Fibroblast of pulmonary artery (primary cell): ENCODE results near the gene WDR86.

ENCODE experiments used
- DNase-seq: peaks from one replicate; pipeline ENCODE4 v3.0.0-alpha.2; 2010; ENCODE audit warnings: low read depth
- H3K4me3 ChIP-seq: replicated peaks from 2 replicates; pipeline ENCODE4 v1.5.1; 2011; ENCODE audit warnings: low read depth, mild to moderate bottlenecking, control low read depth, low read length, moderate library complexity
- TF ChIP-seq, protein P1 (sequence below): IDR thresholded peaks from 2 replicates; pipeline ENCODE4 v1.5.1; 2011; ENCODE audit warnings: mild to moderate bottlenecking, control low read depth, low read length, inconsistent platforms; ENCODE audit errors: missing control alignments

WDR86 gene

DNA sequence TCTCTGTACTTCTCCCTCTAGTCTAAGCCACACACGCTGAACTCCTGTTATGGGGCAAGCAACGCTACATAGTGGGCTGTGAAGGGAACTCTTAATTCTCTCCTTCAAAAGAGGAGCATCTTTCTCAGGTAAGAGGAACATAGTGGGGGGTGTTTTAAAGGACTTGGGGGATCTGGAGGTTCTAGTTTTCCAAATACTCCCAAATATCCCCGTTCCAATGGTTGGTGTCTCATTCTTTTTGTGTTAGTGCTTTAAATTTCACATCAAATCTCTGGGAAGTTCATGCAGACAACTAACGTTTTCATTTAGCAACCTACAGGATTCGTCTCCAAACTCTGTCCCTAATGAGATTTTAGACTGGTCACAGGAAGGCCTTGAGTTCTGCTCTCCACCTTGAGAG, 12.4 kb upstream of the WDR86 start:
- TF ChIP-seq, protein P1, sequence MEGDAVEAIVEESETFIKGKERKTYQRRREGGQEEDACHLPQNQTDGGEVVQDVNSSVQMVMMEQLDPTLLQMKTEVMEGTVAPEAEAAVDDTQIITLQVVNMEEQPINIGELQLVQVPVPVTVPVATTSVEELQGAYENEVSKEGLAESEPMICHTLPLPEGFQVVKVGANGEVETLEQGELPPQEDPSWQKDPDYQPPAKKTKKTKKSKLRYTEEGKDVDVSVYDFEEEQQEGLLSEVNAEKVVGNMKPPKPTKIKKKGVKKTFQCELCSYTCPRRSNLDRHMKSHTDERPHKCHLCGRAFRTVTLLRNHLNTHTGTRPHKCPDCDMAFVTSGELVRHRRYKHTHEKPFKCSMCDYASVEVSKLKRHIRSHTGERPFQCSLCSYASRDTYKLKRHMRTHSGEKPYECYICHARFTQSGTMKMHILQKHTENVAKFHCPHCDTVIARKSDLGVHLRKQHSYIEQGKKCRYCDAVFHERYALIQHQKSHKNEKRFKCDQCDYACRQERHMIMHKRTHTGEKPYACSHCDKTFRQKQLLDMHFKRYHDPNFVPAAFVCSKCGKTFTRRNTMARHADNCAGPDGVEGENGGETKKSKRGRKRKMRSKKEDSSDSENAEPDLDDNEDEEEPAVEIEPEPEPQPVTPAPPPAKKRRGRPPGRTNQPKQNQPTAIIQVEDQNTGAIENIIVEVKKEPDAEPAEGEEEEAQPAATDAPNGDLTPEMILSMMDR, result no peak
- DNase-seq, result no peak
- no peak overlapping the region for H3K4me3 ChIP-seq

DNA sequence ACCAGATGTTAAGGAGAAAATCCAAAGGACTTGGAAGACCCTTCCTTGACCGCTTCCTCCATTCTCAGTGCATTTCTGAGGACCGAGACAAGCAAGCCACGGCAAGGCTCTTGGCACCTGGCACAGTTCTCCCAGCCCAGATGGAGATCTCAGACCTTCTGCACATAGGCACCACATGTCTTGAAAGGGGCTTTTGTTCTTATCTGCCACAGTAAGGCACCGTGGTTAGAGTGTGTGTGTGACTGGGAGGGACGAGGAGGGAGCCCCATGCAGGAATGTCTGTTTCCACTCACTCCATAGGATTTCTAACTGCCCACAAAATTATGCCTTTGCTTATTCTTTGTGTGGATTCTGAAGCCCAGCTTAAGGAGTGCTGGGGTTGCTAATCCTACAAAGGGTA, 10.3 kb upstream of the WDR86 start:
- no peak overlapping the region for H3K4me3 ChIP-seq
- DNase-seq, result no peak
- TF ChIP-seq, protein P1, result no peak

DNA sequence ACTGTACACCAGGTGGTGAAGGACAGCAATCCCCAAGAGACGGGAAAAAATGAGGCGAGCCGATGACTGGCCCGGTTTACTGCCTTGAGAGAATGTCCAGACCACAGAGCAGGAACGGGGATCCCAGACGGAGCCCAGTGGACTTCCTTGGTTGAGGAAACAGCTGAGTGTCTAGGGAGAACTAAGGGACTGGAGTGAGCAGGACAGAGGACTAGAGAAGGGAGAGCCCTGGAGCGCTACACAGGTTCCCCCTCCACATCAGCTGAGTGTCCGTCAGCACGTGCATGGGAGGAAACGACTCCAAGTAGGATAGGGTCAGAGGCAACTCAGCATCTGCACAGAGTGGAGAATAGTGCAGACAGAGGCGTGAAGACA, 7.1 kb upstream of the WDR86 start:
- no peak overlapping the region for H3K4me3 ChIP-seq
- TF ChIP-seq, protein P1, result no peak
- peak; percentile 39 for DNase-seq

DNA sequence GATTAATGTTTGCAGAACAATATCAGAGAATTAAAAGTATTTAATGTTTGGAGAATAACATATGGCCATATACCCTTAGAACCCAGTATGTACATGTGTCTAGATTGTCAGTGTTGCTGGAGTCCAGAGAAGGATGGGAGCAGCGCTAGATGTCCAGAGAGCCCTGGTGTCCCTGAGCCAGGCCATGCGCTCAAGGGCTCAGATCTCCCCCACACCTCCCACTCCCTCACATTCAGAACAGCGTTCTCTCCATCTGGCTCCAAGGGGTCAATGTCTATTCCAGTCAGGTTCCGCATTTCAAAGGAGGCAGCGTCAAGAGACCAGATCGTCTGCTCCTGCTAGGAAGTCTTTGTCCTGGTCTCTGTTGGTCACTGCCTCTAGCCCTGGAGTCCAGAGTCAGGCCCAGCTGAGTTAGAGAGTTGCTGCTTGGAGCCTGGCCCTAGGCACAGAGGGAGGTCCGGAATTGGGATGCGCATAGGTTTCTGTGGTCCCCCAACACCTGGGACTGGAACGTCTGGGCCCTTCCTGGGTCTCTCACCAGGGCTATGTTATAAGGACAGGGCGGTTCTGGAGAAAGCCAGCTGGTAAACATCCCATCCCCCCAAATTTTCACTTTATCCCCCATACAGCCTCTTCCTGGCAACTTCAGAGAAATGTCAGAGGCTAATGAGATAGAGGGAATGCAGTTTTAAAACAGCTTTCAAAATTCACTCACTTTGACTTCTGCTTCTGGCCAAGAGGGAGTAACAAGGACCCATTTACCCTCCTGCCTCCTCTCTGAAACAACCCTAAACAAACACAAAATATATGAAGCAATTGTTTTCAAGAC, 6.5 kb upstream of the WDR86 start:
- TF ChIP-seq, protein P1, result no peak
- DNase-seq, result no peak
- no peak overlapping the region for H3K4me3 ChIP-seq

DNA sequence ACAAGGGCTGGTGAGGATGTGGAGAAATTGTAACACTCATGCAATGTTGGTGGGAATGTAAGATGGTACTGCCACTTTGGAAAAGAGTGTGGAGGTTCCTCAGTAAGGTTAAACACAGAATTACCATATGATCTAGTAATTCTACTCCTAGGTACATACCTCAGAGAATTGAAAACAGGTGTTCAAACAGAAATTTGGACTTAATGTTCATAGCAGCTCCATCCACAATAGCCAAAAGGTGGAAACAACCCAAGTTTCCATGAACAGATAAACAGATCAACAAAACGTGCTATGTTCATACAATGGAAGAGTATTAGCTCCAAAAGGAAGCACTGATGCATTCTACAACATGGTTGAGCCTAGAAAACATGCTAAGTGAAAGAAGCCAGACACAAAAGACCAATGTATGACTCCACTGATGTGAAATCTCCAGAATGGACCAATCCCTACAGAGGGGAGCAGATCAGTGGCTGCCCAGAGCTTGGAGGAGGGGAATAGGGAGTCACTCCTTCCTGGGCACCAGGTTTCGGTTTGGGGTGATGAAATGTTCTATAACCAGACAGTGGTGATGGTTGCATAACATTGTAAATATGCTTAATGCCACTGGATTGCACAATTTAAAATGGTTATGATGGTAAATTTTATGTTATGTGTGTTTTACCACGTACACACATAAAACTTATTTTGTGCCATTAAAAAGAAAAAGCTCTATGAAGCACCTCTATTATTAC, 5.7 kb upstream of the WDR86 start:
- TF ChIP-seq, protein P1, result no peak
- peak; percentile 76 for DNase-seq

DNA sequence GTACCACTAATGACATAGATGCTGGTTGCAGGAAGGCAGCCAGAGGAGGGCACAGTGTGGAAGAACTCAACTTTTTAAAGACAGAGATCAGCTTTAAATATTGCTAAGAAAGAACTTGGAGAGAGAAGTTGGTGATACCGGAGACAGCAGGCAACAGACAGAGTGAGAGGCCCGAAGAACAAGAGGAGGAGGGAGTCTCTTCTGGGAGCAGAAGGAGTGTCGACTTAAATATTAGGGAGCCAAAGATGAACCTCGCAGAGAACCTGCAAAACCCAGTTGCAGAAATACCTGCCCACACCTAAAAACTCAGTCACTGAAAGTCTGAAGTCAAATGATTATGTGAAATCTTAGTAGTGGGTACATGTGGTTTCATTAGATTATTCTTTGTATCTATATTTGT, 3.4 kb upstream of the WDR86 start:
- H3K4me3 ChIP-seq, result no peak overlapping the region
- no peak for DNase-seq
- TF ChIP-seq, protein P1, result no peak

More for the DNA sequence above, 5.7 kb upstream of the WDR86 start:
- H3K4me3 ChIP-seq, result no peak overlapping the region
